GM21360 (cell line): Measurements from ENCODE around the gene FSIP1.

Source experiments
- ATAC-seq: cut with Tn5 transposase; IDR thresholded peaks from one replicate; pipeline ENCODE4 v1.9.1; 2021; ENCODE audit warnings: mild to moderate bottlenecking, moderate library complexity; ENCODE audit not compliant: unreplicated experiment

Gene FSIP1

DNA sequence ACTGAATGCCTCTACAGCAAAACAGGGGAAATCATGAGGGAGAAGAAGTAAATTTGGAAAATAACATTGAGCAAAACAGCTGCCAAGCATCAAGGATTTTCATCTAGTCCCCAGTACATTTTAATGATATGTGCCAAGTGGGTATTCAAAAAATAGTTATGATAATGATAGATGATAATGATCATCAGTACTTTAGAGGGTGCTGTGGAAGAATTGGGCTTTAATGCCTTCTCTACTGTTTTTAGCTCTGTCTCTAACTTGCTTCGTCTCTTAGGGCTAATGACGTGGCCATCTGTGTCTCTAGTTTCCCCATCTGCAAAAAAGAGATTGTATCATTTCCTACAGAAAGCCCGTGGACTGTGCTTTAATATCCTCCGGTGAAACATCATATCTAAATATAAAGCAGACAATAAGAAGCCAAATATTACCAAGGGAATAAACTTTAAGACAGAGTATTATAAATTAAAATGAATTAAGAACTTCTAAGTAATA lies 10.2 kb upstream of the FSIP1 start:
- no peak for ATAC-seq

DNA sequence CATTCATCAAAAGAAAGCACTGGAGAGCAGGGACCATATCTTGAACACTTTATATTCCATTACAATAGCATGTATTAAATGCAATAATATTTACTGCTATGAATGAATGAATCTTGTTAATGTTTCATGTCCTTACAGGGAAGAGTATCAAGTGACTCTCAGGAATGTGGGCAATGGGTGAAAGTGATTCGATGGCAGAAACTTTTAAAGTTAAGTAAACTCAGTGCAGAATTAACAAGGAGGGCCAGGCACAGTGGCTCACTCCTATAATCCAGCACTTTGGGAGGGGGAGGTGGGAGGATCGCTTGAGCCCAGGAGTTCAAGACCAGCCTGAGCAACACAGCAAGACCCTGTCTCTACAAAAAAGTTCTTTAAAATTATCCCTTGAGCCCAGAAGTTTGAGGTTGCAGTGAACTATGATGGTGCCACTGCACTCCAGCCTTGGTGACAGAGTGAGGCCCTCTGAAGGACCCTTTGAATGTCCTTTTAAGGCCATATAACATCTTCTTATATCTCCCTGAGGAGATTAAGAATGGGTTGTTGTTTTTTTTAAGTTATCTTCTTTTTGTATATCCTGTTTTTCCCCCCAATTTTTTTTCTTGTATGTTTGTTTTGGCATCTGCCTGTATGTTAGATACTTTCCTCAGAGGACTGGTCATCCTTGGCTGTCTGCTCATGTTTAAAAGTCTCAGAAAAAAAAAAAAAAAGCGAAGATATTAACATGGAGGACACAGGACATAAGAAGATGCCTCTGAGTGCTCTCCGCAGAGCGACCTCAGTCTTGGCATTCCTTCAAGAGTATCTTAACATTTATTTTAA lies 9.6 kb upstream of the FSIP1 start:
- no peak for ATAC-seq

DNA sequence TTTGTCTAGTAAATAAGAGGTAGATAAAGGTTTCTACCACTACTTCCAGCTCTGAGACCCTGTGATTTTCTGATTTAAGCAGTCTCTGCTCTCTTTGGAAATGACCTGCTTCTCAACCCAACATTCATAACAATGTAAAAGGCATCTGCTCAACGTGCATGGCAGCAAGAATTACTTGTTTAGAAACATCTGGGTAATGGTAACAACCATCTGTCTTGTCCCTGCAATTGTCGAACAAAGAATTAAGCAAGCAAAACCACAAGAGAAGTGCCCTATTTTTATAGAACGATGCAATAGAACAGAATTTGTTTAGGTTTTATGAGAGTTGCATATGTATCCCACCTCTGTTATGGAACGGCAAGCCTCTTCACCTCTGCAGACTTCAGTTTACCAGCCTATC lies 7.1 kb upstream of the FSIP1 start:
- ATAC-seq: no peak

- no peak for ATAC-seq
Measured at GRCh38 chr15:39788800-39789565, 6.3 kb upstream of the FSIP1 start.

DNA sequence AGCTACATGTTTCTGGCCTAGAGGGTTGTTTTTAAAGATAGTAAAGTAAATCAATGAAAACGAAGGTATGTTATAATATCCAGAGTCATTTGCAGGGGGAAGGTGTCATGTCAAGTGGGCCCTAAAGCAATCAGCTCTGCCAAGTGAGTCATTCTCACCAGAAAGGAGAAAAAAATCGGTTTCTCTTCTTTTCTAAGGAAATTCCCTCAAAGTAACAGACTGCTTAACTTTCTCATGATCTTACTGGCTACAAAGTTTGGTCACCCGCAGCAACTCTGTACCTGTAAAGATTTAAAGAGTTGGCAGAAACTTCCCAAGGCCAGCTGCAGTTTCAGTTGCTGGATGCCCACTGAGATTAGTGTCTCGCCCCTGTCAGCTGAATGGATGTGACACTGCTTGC lies 5.5 kb upstream of the FSIP1 start:
- ATAC-seq: no peak

GRCh38 chr15:39787479-39787878 lies 4.8 kb upstream of the FSIP1 start:
- ATAC-seq: no peak

DNA sequence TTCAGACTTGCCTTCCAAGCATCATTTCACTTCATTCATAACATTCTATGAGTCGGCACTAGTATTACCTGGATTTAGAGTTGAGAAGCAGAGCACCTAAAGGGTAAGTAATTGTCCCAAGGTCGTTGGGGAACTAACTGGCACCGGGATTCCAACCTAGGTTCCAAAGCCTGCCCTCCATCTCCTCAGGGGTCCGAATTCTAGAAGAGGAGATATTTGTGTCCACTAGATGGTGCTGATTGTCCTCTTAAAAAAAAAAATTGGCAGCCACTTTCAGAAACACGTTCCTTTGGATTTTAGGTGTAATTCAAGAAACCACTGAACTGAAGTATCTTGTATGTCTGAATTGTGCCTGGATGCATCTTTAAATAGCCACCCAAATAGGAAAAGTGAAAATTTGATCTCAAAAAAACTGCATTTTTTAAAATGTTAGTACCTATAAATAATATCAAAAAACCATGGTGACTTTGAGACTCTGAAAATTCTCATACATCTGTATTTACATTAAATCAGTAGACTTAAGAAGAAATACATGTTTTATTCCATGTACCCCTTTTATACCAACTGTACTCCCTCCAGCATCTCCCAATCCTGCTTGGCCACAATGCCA lies 3.9 kb upstream of the FSIP1 start:
- ATAC-seq: no peak

DNA sequence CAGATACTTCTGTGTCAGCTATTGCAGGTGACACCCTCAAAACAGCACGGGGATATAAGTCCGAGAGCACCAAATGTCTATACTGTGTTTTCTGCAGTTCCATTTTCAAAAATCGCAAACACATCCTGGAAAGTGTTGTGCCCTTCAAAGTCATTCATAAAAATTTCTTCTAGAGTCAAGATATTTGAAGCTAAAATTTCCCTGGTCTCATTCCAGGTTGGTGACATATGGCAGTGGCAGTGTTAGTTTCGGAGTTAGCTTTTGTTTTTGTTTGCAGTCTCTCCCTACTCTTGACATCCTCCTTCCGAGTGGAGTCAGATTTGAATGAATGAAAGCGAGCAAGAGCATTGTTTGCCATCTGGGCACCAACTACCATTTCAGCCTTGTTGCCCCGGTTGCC lies 3.2 kb upstream of the FSIP1 start:
- no peak for ATAC-seq

DNA sequence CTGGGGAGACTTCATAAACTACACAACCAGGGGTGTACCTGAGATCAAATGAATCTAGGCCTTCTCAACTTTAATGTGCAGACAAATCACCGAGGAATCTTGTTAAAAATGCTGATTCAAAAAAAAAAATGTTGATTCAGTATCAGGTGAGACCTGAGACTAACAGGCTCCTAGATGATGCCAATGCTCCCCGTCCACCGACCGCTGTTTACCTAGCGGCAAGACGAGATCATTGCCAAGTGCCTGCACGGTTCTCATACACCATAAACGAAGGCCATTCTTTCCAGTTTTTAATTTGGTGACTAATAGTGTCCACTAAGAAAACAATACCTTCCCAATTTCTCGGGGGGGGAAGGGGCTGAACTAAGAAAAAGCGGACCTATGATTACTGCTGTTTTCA lies 2.5 kb upstream of the FSIP1 start:
- no peak for ATAC-seq

DNA sequence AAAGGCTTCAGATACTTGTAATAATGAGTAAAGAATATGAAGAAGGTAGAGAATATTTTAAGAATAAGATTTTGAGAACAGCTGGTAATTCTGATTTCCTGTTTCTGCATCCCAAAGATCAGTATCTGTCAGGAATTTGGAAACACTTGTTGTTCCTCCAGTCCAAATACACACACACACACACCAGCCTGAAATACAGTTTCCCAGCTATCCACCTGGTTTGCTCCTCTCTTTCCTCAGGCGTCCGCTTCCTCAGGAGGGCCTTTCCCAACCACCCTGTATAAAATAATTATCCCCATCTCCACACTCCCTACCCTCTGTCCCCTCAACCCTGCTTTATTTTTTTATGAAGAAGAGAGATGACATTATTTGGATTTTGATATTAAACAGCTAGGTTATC lies 2.0 kb upstream of the FSIP1 start:
- no peak for ATAC-seq

DNA sequence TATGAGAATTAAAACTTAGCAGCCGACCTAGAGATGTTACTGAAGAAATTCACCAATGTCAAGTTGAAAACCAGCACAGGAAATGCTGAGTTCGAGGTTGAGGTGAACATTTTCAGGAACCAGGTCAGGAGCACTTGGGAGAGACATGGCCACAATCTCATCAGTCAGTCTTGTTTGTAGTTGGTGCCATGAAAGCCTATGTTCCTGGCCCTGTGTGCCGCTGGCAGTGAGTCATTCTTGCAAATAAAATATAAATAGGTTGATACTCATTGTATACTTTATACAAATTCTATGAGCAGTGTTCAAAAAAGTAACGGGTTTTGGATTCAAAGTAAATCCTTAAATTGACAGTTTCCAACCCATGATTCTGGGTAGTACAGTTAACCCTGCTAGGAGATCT lies 1.5 kb upstream of the FSIP1 start:
- no peak for ATAC-seq

- no peak for ATAC-seq
Measured at GRCh38 chr15:39783244-39783820, 691 bp upstream of the FSIP1 start.

DNA sequence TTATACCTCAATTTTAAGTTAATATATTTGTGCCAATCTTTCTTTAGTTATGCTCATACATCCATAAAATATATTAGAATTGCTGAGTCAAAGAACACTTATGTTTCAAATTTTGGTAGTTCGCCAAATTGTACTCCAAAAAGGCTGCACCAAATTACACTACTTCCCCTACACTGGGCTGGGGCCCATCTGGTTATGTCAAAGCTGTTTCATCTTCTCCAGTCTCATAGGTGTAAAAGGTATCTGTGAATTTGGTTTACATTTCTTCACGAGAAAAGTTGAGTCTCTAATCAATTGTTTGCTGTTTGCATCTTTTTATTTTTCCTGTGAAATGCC lies 706 bp downstream of the FSIP1 start:
- ATAC-seq: no peak

- ATAC-seq: no peak
Measured at GRCh38 chr15:39781147-39781966, 1.3 kb downstream of the FSIP1 start.

- ATAC-seq: no peak
Measured at GRCh38 chr15:39778021-39778420, 4.6 kb downstream of the FSIP1 start.

GRCh38 chr15:39777496-39777895 lies 5.1 kb downstream of the FSIP1 start:
- ATAC-seq: no peak

GRCh38 chr15:39776068-39776467 lies 6.6 kb downstream of the FSIP1 start:
- ATAC-seq: no peak

- ATAC-seq: no peak
Measured at GRCh38 chr15:39774688-39775267, 7.9 kb downstream of the FSIP1 start.

DNA sequence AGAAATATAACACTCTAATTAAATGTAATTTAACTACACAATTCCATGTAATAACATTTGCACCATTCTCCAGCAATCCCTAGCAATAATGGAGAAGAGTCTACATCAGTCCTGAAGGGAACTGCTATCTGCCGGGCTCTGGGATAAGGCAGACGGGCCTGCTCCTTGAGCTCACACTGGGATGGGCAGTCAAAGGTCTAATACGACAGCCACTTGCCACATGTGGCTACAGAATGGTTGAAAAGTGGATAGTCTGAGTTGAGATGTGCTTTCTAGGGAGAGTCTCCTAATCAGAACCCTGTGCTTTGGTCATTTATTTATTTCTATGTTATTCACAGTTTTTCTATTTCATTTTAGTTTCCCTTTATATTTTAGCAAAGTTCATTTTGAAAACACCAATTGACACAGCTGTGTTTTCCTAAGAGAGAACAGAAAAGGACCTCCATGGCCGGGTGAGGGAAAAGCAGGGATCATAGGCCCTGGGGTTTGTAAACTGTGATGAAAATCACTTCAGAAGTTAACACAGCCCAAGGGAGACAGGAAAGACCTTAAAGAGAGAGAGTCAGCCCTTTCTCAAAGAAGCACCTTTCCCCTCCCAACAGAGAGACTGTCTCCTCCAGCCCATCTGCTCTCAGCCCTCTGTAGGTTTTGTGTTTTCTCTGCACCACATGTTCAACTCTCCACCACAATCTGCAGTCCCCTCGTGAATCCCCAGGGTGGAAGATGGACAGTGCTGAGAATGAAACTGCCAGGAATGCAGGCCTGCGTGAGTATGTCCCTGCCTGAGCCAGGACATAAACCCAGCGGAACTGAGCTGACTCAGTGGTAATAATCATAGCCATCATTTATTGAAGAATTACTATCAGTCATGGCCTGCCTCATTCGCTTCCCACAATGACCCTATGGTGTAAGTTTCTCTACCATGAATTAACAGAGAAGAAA lies 11.6 kb downstream of the FSIP1 start:
- no peak for ATAC-seq
